Limb (tissue), 2 donors: ENCODE data around the gene ATP11B.
"Not testable (repeated sequence)": the region's sequence is repeated elsewhere in the genome, so short reads cannot be mapped to it uniquely, and the experiment has no call there.

Experiments
- DNase-seq, 2 donors: peaks; one replicate each; pipeline ENCODE4 v3.0.0-alpha.2; 2016; ENCODE audit errors: extremely low spot score in 2 of 2

Gene ATP11B

DNA sequence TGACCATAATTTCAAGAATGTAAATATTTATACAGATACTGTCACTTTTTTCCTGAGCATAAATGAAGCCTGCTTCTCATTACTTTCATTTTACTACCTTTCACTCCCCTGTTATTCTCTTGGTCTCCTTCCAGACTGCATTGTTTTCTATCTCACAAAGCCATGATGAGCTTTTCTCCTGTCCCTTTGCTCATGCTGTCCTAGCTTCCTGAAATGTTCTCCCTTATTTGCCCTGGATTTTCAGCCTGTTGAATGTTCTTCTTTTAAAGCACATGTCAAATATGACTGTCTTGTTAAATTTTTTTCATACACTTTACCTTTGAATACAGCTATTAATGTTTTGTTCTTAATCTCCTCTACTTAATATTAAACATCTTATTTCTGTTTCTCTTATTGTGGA is 31.7 kb downstream of the ATP11B start:
- DNase-seq: no peak

- DNase-seq: no peak
These were observed 36.6 kb downstream of the ATP11B start for GRCh38 chr3:182829761-182830405.

GRCh38 chr3:182837855-182838454 is 44.7 kb downstream of the ATP11B start:
- peak in 1 of 2 donors; percentile 8 for DNase-seq

DNA sequence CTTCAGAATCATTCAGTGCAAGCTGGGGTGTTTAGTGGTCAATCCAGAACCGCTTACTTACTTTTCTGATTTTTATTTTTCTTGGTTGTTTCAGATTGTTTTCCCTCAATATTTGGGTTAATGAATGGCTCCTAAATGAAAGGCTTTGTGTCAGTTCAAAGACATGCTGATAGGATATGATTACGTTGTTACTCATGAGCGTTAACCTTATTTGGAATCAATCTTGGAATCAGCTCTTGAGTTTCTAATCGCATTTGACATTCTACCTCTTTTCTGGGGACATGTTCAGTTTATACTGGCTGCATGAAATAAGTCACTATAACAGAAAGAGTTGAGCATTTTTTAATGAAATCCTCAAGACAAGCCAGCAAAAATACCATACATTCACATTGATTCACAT is 50.2 kb downstream of the ATP11B start:
- no peak for DNase-seq

DNA sequence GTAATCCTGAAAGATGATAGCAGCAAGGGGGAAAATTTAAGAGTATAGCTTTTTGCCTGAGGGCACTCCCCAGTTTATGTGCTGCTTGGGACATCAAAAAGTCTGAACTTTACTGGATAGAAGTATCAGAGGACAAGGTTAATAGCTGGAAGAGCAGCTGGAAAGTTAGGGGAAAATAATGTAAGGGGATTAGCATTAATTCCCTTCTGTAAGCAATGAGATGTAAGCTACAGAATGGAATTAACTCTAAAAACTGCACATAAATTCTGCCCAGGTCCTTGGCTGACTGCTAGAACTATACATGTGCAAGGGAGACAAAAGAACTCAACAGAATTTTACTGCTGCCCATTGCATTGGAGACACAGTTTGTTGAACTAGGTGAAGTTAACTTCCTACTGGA is 55.6 kb downstream of the ATP11B start:
- no peak for DNase-seq

DNA sequence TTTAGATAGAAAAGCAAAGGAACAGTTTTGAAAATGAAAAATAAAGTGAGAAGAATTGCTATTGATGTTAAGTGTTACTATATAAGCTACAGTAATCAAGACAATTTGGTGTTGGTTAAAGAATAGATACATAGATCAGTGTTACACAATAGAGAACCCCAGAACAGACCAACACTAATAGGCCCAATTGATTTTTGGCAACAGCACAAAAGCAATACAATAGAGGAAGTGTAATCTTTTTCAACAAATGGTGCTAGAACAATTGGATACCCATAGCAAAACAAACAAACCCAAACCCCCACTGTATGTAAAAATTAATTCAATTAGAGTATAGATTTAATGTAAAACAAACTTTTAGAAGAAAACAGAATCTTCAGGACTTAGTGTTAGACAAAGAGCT is 61.8 kb downstream of the ATP11B start:
- DNase-seq: no peak

- no peak for DNase-seq
These were observed 68.0 kb downstream of the ATP11B start for GRCh38 chr3:182861348-182861747.

DNA sequence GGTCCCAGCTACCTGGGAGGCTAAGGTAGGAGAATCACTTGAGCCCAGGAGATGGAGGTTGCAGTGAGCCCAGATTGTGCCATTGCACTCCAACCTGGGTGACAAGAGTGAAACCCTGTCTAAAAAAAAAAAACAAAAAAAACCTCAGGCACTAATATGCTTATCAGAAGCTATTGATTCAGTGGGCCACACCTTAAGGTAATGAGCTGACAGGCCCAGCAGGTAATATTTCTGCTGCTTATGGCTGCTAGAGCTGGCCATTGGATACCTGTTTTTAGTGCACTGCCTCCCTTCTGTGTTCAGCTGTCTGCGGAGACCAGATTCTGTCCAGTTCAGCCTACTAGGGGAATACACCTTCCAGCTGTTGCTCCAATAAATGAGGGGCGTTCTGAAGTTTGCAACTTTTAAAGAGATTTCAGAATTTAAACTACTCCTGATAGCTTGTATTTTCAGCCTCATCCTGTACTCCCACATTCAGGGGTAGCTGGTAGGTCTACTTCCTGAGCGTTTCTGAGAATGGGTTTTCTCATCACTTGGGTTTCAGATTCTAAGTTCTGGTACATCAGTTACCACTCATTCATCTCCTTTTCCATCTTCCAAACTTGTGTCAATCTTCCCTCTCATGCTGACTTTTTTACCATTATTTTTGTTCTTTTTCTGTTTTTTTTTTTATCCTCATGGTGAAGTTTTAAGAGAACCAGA is 69.0 kb downstream of the ATP11B start:
- no peak for DNase-seq

DNA sequence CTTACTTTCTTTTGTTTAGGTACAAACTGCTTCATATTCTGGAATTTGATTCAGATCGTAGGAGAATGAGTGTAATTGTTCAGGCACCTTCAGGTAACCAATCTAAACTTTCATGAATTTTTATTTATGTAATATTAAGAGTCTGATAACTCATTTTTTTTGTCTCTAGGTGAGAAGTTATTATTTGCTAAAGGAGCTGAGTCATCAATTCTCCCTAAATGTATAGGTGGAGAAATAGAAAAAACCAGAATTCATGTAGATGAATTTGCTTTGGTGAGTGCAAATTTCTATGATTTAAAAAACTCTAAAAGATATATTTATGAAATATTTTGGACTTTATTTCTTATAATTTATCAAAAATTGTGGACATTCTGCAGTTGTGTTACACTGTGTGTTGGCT is 75.8 kb downstream of the ATP11B start:
- DNase-seq: no peak

DNA sequence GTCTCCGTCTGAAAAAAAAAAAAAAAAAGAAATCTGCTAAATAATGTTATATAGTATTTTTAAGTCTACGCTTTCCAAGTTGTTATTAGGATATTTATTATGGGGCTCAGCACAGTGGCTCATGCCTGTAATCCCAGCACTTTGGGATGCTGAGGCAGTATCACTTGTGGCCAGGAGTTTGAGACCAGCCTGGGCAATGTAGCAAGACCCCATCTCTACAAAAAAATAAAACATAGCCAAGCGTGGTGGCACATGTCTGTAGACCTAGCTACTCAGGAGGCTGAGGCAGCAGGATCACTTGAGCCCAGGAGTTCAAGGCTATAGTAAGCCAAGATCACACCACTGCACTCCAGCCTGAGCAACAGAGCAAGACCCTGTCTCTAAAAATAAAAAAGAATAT is 77.6 kb downstream of the ATP11B start:
- not testable (repeated sequence) for DNase-seq

DNA sequence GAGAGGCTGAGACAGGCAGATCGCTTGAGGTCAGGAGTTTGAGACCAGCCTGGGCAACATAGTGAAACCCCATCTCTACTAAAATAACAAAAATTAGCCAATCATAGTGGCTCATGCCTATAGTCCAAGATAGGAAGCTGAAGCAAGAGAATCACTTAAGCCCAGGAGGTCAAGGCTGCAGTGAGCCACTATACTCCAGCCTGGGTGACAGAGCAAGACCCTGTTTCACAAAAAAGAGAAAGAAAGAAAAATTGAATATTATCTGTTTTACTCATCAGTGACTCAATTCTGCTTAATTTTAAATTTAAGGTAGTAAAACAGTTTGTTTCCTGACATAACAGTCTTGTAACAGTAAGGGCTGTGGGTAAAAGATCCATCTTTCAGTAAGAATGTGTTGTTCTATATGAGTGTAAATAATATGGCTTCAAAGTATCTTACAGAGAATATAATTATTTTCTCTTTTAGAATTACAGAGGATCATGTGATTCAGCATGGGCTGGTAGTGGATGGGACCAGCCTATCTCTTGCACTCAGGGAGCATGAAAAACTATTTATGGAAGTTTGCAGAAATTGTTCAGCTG is 85.8 kb downstream of the ATP11B start:
- DNase-seq: no peak

- no peak for DNase-seq
These were observed 93.2 kb downstream of the ATP11B start for GRCh38 chr3:182886497-182886896.

DNA sequence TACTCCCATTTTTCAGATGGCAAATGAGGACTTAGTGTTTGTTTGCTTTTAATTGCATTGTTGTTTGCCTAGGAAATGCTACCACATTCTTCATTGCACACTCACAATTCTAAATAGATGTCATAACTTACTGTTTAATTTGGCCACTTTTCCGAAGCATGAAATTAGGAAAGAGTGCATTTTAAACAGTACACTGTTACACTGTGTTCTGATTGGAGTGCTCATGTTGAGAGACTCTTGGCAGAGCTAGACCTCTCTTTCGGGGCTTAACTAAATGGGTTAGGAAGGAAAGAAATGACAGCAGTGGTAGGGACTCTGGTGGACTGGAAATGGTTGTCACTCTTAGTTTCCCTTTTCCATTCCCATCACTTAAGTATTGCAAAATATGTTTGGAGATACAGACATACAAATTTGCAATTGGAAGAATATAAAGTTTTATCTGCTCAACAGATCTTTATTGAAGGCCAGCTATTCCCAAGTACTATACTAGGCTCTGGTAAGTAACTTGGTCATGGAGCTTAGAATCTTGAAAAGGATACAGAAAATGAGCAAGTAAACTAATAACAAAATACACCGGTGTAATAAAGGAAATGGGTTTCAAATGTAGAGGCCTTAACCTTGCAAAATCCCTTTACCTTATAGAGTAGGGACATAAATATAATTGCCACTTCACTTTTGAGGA is 96.8 kb downstream of the ATP11B start:
- DNase-seq: no peak

GRCh38 chr3:182891364-182891763 is 98.1 kb downstream of the ATP11B start:
- no peak for DNase-seq

GRCh38 chr3:182892226-182892625 is 98.9 kb downstream of the ATP11B start:
- no peak for DNase-seq

GRCh38 chr3:182895513-182896112 is 102.3 kb downstream of the ATP11B start:
- no peak for DNase-seq

GRCh38 chr3:182896553-182896952 is 103.2 kb downstream of the ATP11B start:
- DNase-seq: no peak

GRCh38 chr3:182902236-182902635 is 108.9 kb downstream of the ATP11B start:
- DNase-seq: no peak

DNA sequence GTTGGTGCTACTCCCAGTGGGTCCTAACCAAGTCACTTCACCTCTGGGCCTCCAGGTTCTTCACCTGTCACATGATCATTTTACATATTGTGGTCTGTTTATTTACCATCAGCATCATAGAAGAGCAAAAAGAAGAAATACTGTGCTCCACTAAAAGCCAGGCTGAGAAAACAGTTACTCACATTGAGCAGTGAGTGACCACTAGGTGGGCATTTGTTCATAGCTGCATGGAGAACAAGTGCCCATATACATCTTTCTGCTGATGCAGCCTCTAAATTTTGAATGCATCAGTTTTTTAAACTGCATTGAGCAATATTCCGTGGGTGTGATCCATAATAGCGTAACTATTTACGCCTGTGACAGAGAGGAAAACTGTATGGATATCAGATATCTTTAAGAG is 110.9 kb downstream of the ATP11B start:
- no peak for DNase-seq

DNA sequence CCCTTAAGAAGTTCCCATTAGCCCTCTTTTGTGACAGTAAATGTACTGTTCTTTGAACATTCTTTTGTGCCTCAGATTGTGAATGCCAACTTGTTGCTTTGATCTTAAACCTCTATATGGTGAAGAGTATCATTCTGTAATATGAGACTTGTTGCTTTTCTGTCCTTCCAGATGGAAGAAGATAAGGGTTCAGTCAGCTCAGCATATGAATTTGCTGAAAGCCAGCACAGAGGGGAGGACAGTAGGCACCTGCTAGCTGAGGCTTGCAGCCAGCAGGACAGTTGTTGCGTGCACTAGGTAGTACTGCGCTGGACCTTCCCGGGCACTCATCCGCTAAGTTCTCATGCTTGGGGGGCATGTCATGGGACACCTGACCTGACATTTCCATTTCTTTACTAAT is 112.3 kb downstream of the ATP11B start:
- no peak for DNase-seq

DNA sequence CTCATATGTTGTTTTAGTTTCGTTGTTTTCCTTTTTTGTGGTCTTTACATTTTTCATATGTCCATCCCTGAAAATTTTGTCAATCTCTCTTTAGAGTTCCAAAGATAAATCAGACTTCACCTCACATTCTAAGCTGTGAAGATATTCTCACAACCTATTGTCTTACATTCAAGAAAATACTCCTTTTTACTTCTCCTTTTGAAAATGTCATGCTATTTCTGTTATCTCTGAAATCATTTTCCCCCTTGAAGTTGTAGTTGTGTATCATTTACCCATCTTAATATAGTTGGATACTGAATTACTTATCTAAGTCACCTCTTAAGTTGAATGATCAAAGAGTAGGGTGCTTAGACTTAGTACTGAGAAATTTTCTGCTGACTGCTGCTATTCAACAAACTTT is 112.7 kb downstream of the ATP11B start:
- DNase-seq: no peak

DNA sequence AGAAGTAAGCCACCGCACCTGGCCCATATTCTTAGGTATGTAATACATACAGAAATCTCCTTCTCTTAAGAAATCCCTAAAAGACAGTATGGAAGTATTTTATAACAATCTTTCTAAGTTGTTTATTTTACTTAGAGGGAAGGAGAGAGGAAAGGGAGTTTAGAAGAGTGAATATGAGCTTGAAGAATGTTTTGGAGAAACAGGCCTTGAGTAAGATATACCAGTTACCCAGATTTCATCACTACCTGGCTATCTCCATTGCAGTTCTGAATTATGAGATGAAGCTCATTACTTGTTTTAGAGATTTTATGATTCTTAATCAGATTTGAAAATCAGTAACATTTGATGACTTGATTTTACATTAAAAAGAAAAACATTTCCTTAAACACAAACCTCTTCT is 115.2 kb downstream of the ATP11B start:
- DNase-seq: no peak
